Panc1 (cell line): ENCODE data around the gene CD300E. TPM values are rescaled to one million over a fixed set of nuclear protein-coding genes. Genes with fewer than 3 reads are reported as not detected.

Source experiments
- ATAC-seq: fragments of 200-7000 bp; cut with Tn5 transposase; 2 replicates; pipeline ENCODE4 v1.9.1; 2020; ENCODE audit warnings: mild to moderate bottlenecking, moderate library complexity
- BruUV-seq: library from RNA; stranded (reverse); fragments of 400-500 nt; replicated peaks from 2 replicates; lab custom pipeline; 2021; lab: Mats Ljungman, UMichigan
- CTCF ChIA-PET: fragments of 300-600 bp; sonication (Branson Sonifier 250); formaldehyde crosslinking; loops from one replicate; lab custom pipeline; 2022; ENCODE audit warnings: antibody characterized with exemption; lab: Charles Lee
- POLR2A ChIA-PET: fragments of 300-600 bp; sonication (Branson Sonifier 250); formaldehyde crosslinking; loops from one replicate; lab custom pipeline; 2022; ENCODE audit warnings: antibody characterized with exemption; lab: Charles Lee
- DNase-seq: peaks from one replicate; pipeline ENCODE4 v3.0.0-alpha.2; 2010; ENCODE audit warnings: low read depth, low spot score
- H3K27ac ChIP-seq: 2 replicates; pipeline ENCODE4 v1.5.1; 2011; ENCODE audit warnings: mild to moderate bottlenecking, low read length, inconsistent platforms
- H3K27me3 ChIP-seq: fragments of 200-500 bp; sonication (Bioruptor generic); 2 replicates; pipeline ENCODE4 v1.6.0; 2014; ENCODE audit warnings: low read length, inconsistent platforms; ENCODE audit not compliant: control insufficient read depth, insufficient read depth
- H3K36me3 ChIP-seq: fragments of 200-500 bp; sonication (Bioruptor generic); 2 replicates; pipeline ENCODE4 v1.5.1; 2014; ENCODE audit warnings: inconsistent platforms, mild to moderate bottlenecking, low read length, moderate library complexity; ENCODE audit not compliant: control insufficient read depth, insufficient read depth
- H3K4me1 ChIP-seq: 2 replicates; pipeline ENCODE4 v1.5.1; 2011; ENCODE audit warnings: inconsistent platforms, mild to moderate bottlenecking, low read length, moderate library complexity; ENCODE audit not compliant: control insufficient read depth, insufficient read depth
- H3K4me3 ChIP-seq, 2 experiments: 2 replicates each; pipeline ENCODE4 v1.5.1; 2011 to 2012; ENCODE audit warnings: low read depth in 2 of 2, low read length in 2 of 2, mild to moderate bottlenecking in 2 of 2, inconsistent platforms in 1 of 2, moderate library complexity in 1 of 2
- H3K9me3 ChIP-seq: fragments of 200-500 bp; sonication (Bioruptor generic); 2 replicates; pipeline ENCODE4 v1.5.1; 2014; ENCODE audit warnings: low read depth, mild to moderate bottlenecking, inconsistent platforms, low read length, moderate library complexity; ENCODE audit not compliant: control insufficient read depth, insufficient read depth
- CTCF ChIP-seq: fragments of 450-650 bp; IDR thresholded peaks from 2 replicates; pipeline ENCODE4 v1.5.1; 2017; ENCODE audit warnings: mild to moderate bottlenecking
- POLR2AphosphoS5 ChIP-seq: IDR thresholded peaks from 2 replicates; pipeline ENCODE4 v1.6.1; 2012; ENCODE audit warnings: mild to moderate bottlenecking, low read depth, low read length, moderate library complexity
- REST ChIP-seq, 2 experiments: IDR thresholded peaks; 2 replicates each; pipeline ENCODE4 v1.6.1; 2011 to 2012; ENCODE audit warnings: low read depth in 2 of 2, control low read depth in 1 of 2, low read length in 1 of 2, mild to moderate bottlenecking in 1 of 2, moderate library complexity in 1 of 2; ENCODE audit not compliant: insufficient read depth in 1 of 2
- SIN3A ChIP-seq: IDR thresholded peaks from 2 replicates; pipeline ENCODE4 v1.6.1; 2012; ENCODE audit warnings: low read depth, mild to moderate bottlenecking, low read length, moderate library complexity, borderline replicate concordance; ENCODE audit not compliant: insufficient read depth
- TCF7L2 ChIP-seq: IDR thresholded peaks from 2 replicates; pipeline ENCODE4 v1.6.1; 2011; ENCODE audit warnings: mild to moderate bottlenecking, low read depth, low read length, inconsistent platforms
- in situ Hi-C: cut with HindIII; loops from 2 replicates; pipeline ENCODE4 v1.10.0; 2016; ENCODE audit warnings: low sequenced_read_pairs, low pct_unique_long_range_greater_than_20kb
- intact Hi-C: fragments of 100-400 bp; cut with micrococcal nuclease; formaldehyde crosslinking; loops from one replicate; pipeline ENCODE4 v1.10.0; 2022; ENCODE audit not compliant: unreplicated experiment
- total RNA-seq: library from RNA; stranded (reverse); gene quantifications from one replicate; pipeline ENCODE4 v1.2.1, GENCODE V29; 2021; ENCODE audit not compliant: unreplicated experiment

CD300E gene
- total RNA-seq, 1 experiment from 2014 or later = not detected

- peaks cover 4% of the 10 kb centered on the region; the same call in 1 of the 2 replicates for H3K27me3 ChIP-seq
- POLR2A ChIA-PET = no interaction called here
- ATAC-seq (no peak), DNase-seq (no peak)
- no TSS peak for BruUV-seq
- no peak overlapping the region for H3K27ac ChIP-seq
- TF ChIP-seq TCF7L2 = no peak
- TF ChIP-seq POLR2AphosphoS5 = no peak
- no peak for TF ChIP-seq REST (IDR thresholded peaks at IDR 0.05; ENCODE audit: insufficient read depth in 1 of 2, low read depth in 2 of 2, low read length in 1 of 2)
- no peak for TF ChIP-seq SIN3A
- TF ChIP-seq CTCF = no peak
- intact Hi-C loops = no loop called here
- CTCF ChIA-PET = no interaction called here
- in situ Hi-C loops = no loop called here
- no peaks in the 10 kb centered on the region for H3K4me1 ChIP-seq
- H3K9me3 ChIP-seq = no peaks in the 10 kb centered on the region
- H3K4me3 ChIP-seq = no peak overlapping the region
- H3K36me3 ChIP-seq = no peaks in the 10 kb centered on the region
Observed at GRCh38 chr17:74563358-74563757, 60.2 kb downstream of the CD300E start.

DNA sequence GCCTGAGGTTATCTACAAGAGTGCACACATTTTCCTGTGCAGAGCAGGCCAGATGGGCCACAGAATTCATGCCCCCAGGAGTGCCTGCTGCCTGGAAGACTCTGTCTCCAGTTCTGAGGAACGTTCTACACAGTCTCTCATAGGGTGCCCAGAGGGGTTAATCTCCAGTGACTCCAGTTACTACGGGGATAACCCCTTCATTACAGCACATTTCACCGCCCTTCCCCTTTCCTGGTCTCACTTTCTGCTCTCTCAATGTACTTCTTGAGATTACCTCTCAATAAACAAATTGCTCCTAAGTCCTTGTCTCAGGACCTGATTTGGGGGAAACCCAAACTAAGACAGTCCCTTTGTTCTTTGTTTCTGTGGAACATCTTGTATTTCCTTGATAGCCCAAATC, 62.0 kb downstream of the CD300E start:
- H3K4me1 ChIP-seq = no peaks in the 10 kb centered on the region
- POLR2A ChIA-PET = no interaction called here
- no peak overlapping the region for H3K27ac ChIP-seq
- in situ Hi-C loops (no loop called here), intact Hi-C loops (no loop called here)
- no TSS peak for BruUV-seq
- no peak overlapping the region for H3K4me3 ChIP-seq
- no peak for DNase-seq
- peaks cover 5% of the 10 kb centered on the region; the same call in 1 of the 2 replicates for H3K27me3 ChIP-seq
- TF ChIP-seq REST (IDR thresholded peaks at IDR 0.05; ENCODE audit: insufficient read depth in 1 of 2, low read depth in 2 of 2, low read length in 1 of 2) (no peak), SIN3A (no peak), TCF7L2 (no peak), CTCF (no peak), POLR2AphosphoS5 (no peak)
- ATAC-seq = no peak
- CTCF ChIA-PET = no interaction called here
- H3K36me3 ChIP-seq = no peaks in the 10 kb centered on the region
- no peaks in the 10 kb centered on the region for H3K9me3 ChIP-seq

Other genes with a start within 250 kb of the CD300E start
- gene GPRC5C, start 191.7 kb downstream of the CD300E start, total RNA-seq = 57.1 TPM
- gene CD300A, start 157.1 kb downstream of the CD300E start, total RNA-seq = 0.21 TPM
- not detected for gene CD300LB, start 92.3 kb downstream of the CD300E start, total RNA-seq
- not detected for gene CD300C, start 77.6 kb downstream of the CD300E start, total RNA-seq
- not detected for gene CD300H, start 56.2 kb downstream of the CD300E start, total RNA-seq
- not detected for gene CD300LD, start 31.5 kb downstream of the CD300E start, total RNA-seq
- not detected for gene CD300LF, start 89.2 kb upstream of the CD300E start, total RNA-seq
- 1.5 TPM for gene RAB37, start 113.5 kb upstream of the CD300E start, total RNA-seq
- gene NHERF1, start 124.9 kb upstream of the CD300E start, total RNA-seq = 90.8 TPM
- gene NAT9, start 152.6 kb upstream of the CD300E start, total RNA-seq = 90.1 TPM
- 0.10 TPM for gene GRIN2C, start 236.1 kb upstream of the CD300E start, total RNA-seq
- gene FDXR, start 249.3 kb upstream of the CD300E start, total RNA-seq = 21.8 TPM